Sciatic nerve (tissue), 2 donors: Measurements from ENCODE around the gene FAM124B. TPM values are rescaled to one million over a fixed set of nuclear protein-coding genes. Genes with fewer than 3 reads are reported as not detected.
"Not testable (repeated sequence)": the region's sequence is repeated elsewhere in the genome, so short reads cannot be mapped to it uniquely, and the experiment has no call there.

ENCODE experiments used
- ATAC-seq: fragments of 200-7000 bp; cut with Tn5 transposase; one replicate; pipeline ENCODE4 v1.9.1; 2020; ENCODE audit warnings: mild to moderate bottlenecking, moderate library complexity
- DNase-seq: peaks from one replicate; pipeline ENCODE4 v3.0.0-alpha.2; 2020; ENCODE audit warnings: low spot score
- intact Hi-C: fragments of 100-400 bp; cut with DNase I; formaldehyde crosslinking; loops from one replicate; pipeline ENCODE4 v1.14.2; 2022
- total RNA-seq: library from RNA; stranded (reverse); fragmentation: NEBNext Ultra II Directional; extraction: Animal tissue kit (Norgen Biotek cat#: 25700); gene quantifications from one replicate; pipeline ENCODE4 v1.2.1, GENCODE V29; 2021
- donor health status: DM: no; HTN: no; CAD: no.
- donor health status: DM: no; HTN: no; CAD: no.

The FAM124B gene
- total RNA-seq, 1 donor from 2014 or later: 6.3 TPM

DNA sequence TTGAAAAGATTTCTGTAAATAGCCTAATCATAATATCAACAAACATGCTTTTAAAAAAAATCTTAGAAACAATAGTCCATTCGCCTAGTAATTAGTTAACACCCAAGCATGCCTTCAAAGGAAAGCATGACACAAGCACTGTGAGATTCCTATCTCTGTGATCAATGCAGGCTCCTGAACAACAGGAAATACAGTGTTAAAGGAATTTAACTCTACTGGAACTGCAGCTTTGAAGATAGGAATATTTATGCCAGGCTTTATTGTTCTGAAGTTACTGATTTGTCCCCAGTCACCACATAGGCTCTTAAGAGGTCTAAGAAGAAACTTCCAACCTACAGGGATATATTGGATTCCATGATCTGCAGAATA is 15.4 kb upstream of the FAM124B start:
- intact Hi-C loops: no loop called here

DNA sequence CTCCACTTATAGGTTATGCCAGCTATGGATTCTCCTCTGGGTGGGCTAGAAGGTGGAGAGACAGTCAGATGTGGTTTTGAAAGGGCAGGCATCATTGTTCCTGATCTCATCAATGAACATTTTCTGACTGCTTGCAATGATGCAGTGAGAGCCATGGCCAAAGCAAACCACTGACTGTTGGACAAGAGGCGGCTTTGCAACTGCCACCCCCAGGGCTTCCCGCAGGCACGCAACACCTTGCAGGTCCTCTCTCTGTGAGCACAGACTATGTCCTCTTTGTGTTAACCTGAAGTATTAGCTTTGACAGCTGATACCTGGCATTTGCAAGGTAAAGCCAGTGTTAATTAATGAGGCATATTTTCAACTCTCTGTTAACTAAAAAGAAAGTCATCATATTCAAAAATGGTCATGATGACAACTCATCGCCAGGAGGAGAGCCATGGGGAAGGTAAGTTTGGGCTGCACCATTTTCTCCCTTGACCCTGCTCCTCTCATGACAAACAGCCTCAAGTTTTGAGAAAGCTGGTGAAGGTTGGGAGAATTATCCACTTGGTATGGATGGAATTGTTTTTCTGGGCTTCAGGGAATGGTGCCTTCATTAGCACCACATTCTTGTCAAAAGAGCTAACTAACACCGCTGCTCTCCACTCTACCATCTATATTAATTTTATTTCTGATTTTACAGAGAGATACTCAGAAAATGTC is 14.9 kb upstream of the FAM124B start:
- intact Hi-C loops: no loop called here
- ATAC-seq: no peak
- no peak for DNase-seq

More for the DNA sequence above, 15.4 kb upstream of the FAM124B start:
- no peak for ATAC-seq
- DNase-seq: no peak

DNA sequence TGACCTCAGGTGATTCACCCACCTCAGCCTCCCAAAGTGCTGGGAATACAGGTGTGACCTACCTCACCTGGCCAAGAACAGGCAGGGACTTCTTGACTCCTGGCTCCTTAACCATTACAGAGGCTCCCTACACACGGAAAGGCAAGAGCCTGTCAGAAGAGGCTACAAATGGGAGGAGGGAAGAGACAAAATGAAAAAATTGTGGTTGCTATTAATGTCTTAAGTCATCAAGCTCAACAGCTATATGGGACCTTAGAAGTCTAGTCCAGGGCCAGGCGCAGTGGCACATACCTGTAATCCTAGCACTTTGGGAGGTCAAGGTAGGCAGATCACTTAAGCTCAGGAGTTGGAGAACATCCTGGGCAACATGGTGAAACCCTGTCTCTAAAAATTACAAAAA is 11.5 kb upstream of the FAM124B start:
- intact Hi-C loops: no loop called here
- DNase-seq (no peak), ATAC-seq (no peak)

DNA sequence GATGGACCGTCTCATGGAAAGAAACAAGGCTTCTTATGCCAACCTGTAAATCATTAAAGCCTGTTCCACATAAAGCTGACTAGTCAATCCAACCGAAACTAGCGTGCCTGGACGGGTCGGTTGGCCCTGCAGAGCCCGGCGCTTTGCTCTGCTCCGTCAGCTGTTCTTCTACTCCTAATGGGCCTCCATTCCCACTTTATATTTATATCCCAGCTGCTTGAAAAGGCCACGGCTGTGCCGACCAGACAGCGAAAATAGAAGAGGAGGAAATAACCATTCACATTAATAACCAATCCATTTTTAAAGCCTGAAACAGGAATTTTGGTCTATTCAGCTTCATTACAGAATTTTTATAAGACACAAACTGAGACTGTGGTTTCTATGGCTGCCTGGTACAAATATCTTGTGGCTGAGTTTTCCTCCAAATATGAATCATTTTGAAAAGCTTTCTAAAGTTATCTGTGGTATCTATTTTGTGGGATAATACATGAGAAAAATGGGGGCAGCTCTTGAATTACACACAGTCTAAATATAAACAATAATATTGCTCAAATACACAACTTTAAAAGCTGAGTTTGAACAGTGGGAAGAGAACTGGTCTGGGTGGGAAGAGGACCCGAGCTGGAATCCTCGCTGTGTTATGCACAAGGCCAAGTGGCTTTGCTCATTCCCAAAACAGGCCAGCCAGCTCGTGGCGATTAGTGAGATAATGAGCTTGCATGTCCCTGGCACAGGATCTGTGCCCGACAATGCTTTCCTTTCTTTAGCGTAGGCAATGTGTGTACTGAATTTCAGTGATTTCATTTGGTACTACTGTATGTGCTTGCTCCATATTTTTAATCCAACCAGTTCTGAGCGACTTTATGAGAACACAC is 10.5 kb upstream of the FAM124B start:
- intact Hi-C loops: no loop called here
- peak; percentile 50 for ATAC-seq

DNA sequence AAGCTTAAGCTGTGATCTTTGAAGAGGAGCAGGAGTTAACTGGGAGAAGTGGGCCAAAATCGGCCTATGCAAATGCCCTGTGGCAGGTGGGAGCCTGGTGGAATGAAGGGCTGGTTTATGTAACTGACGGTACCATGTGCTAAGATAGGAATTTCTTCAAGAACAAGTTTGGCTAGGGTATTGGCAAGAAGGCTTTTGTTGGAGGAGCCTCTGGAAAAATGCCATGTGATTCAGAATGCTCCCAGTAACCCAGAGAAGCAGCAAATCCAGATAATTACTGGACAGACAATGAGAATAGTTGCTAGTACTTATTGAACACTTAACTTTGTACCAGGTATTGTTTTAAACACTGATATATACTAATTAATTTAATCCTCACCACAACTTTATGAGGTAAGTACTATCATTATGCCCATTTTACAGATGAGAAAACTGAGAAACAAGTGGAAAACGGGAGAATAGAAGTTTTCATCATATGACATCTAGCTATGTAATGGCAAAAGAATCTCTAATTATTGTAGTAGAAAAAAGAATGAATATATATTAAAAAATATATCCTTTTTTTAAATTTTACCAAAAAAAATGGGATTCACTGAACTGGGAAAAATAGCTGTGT is 9.1 kb upstream of the FAM124B start:
- intact Hi-C loops: no loop called here
- ATAC-seq: no peak

More for the DNA sequence above, 10.5 kb upstream of the FAM124B start:
- no peak for DNase-seq

DNA sequence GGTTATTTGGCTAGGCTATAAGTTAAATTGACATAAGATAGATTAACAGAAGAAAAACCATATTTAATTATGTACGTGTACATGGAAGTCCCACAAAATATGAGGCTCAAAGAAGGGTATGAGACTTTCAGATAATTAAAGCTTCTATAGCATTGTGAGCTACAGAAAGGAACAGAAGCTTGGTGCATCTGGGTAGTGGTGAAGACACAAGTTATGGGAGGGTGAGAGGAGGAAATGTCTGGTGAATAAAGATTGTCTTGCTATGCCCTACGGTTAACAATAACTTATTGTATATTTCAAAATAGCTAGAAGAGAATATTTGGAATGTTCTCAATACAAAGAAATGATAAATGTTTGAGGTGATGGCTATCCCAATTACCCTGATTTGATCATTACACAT is 6.8 kb upstream of the FAM124B start:
- DNase-seq (no peak), ATAC-seq (no peak)
- intact Hi-C loops: no loop called here

More for the DNA sequence above, 9.1 kb upstream of the FAM124B start:
- no peak for DNase-seq

DNA sequence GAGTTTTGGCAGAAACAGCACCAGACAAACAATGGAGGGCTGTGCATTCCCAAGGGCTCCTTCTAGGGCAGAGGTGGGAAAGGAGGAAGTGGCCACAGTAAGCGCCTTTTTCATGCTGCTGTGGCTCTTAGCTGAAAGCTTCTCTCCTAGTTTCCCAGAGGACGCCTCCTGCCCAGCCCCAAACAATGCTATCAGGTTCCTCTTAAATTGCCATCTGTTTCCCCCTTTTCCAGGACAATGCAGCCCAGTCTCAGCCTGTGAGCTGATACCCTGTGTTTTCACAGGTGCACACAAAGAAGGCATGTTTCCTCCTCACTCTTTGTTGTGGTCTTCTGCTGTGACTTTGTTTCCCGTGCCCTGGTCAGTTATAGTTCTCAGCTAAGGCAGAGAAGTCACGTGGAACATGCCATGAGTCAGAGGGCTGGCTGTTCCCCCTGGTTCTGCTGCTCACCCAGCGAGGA is 5.4 kb upstream of the FAM124B start:
- no peak for DNase-seq
- ATAC-seq: peak; percentile 32
- intact Hi-C loops: no loop called here

DNA sequence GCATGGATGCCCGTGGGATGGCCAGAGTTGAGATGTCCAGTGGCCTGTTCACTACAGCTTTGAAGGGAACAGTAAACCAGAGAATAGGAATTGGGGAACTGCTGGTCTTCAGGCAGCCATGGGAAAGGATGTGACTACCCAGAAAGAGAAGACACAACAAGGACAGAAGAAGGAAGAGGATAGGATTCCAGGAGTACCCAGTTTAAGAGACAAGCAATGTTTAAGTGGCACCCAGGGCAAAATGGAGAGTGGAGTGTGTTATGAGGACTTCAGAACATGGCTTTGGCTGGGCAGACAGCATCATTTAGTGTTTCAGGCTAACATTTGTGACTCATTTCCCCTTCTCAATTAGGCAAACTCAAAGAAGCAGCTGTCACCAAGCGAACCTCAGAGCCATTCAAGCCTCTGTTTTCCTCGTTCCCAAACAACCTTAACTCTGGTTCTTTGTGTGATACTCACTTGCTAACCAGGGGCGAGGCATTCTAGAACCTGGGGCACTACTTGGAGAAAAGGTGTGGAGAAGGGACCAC is 4.0 kb upstream of the FAM124B start:
- no peak for ATAC-seq
- intact Hi-C loops: no loop called here
- DNase-seq: no peak

DNA sequence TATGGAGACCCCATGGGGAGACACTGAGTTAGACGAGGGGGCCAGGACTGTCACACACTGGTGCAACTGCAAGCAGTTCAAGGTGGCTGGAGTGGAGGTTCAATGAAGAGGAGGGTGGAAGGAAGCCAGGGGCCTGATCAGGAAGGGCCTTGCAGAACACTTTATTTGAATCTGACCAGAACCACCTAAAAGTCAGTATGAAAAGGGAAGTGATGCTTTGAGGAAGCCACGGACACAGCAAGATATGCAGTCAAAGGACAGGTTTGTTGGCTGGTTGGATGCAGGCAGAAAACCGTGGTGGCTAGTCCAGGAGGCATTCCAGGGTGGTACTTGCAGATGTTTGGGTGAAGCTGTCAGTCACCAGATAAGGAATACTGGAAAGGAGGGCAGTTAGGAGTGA is 3.5 kb upstream of the FAM124B start:
- ATAC-seq (no peak), DNase-seq (no peak)
- intact Hi-C loops: no loop called here

DNA sequence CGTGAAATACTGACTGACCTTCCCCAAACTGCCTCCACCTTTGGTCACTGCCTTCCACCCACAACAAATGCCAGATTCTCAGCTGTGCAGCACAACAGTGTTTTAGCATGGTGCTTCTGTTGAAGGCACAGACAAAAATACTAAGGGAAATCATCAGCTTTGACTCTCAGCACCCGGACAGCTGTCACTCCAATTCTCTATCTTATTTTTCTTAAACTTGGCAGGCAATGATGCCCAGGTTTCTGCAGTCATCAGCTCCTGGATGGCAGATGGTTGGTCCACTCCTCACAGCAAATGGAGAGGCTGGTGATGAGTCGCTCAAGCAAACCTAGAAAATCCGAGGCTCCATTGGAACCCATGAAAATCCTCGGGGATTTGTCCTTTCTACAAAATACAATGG is 2.9 kb upstream of the FAM124B start:
- no peak for DNase-seq
- intact Hi-C loops: no loop called here
- ATAC-seq: no peak

DNA sequence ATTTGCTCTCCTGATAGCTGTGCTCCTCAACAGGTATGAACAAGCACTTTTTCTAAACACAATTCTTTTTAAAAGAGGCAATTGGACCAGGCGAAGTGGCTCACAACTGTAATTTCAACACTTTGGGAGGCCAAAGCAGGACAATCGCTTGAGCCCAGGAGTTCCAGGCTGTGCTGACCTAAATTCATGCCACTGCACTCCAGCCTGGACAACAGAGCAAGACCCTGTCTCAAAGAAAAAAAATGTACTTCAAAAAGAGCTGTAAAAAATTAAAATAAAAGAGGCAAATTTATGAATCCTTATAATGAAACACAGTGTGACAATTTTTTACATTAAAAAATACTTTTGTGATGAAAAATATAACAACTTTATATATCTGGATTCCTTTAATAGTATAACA is 1.8 kb upstream of the FAM124B start:
- intact Hi-C loops: no loop called here
- ATAC-seq: no peak
- no peak for DNase-seq

DNA sequence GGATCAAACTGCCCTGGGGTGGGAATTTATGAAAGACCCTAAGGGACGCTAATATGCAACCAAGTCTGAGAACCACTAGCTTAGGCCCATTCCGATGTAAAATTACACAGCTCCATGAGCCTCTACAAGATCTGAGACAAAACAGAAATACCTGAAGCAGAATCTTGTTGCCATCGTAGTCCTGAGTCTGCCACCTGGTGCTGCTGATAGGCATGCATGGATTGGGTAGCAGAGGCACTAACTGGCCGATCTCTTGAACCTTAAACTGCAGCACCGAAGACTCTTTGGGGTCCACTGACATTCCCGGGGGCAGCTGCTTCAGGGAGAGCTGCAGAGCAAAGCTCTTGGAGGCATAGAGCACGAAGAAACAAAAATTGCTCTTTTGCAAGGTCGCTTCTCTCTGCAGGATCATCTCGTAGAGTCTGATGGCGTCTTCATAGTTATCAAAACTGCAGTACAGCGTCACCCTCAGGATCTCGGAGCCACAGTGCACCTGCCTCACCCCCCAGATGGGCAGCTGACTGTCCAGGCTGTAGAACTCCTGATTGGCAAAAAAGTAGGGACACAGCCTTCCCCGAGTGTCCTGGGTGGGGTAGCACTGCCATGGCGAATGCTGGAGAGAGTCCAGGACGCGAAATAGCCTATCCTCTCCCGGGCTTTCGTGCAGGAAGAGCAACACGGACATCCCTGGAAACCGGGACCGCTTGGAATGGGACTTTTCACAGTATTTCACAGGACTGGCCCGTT is 848 bp downstream of the FAM124B start:
- ATAC-seq: peak; percentile 34
- DNase-seq: no peak
- intact Hi-C loops: no loop called here

DNA sequence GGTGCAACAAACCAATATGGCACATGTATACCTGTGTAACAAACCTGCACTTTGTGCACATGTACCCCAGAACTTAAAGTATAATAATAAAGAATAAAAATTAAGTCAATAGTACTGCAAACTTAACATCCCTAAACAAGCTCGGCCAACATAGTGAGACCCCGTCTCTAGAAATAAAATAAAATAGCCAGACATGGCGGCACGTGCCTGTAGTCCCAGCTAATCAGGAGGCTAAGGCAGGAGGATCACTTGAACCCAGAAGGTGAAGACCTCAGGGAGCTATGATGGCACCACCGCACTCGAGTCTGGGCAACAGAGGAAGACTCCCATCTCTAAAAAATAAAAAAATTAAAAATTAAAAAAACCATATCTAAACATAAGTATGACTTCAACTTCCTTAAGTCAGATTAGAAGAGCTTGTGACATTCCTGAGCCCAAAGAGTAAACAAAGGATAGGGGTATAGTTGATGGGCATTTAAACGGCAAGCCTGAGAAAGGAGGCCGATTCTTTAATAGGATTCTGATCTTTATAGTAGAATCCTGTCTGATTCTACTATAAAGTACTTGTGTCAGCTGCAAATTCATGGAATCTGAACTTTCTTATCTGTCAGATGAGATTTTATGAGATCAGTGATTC is 1.6 kb downstream of the FAM124B start:
- no peak for ATAC-seq
- no peak for DNase-seq
- intact Hi-C loops: no loop called here

DNA sequence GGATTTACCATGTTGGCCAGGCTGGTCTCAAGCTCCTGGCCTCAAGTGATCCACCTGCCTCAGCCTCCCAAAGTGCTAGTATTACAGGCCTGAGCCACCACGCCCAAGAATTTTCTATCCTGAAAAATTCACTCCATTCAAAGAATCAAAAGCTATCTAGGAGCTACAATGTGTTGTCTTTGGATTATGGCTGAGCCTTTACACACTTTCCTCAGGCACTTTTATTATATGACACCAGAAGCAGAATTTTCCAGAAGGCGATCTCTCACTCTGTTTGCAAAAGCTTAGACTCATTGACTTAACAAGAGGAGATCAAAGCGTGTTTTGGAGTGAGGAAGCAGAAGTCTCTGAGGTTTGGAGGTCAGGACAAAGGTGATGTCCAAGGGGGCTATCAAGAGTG is 3.6 kb downstream of the FAM124B start:
- intact Hi-C loops: no loop called here
- ATAC-seq: no peak
- DNase-seq: no peak

DNA sequence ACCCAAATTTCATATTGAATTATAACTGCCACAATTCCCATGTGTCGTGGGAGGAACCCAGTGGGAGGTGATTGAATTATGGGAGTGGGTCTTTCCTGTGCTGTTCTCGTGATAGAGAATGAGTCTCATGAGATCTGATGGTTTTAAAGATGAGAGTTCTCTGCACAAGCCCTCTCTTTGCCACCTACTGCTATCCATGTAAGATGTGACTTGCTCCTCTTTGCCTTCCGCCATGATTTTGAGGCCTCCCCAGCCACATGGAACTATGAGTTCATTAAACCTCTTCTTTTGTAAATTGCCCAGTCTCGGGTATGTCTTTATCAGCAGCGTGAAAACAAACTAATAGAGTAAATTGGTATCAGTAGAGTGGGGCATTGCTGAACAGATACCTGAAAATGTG is 4.8 kb downstream of the FAM124B start:
- intact Hi-C loops, DNase-seq, ATAC-seq: not testable (repeated sequence)

DNA sequence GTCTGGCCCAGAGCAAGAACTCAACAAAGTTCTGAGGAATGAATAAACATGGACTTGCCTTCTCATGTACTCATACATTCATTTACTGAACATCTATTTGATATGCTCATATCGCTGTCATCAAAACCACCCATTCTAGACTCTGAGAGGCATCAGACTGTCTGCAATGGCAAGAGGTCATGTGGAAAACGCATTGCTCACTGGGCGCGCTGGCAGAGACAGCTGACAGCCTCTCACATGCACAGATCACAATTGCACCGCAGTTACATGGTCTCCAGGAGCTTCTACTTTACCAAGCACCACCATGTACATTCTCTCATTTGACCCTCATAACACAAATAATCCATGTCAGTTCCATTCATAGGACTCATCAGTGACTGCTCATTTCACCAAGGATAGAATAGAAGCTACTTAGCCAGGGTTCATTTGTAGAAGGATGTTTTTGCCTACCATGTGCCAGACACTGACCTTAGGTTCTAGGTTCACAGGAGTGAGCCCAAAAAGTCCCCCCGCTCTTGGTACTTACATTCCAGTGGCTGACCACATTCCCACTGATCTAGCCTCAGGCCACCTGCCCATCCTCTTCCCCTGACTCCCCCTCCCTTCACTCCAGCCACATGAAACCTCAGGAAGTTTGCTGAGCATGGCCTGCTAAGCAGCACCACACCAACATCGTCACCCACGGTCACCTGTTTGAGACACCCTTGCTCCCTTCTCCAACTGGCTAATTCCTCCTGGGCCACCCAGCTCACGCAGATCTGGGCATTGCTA is 6.1 kb downstream of the FAM124B start:
- DNase-seq (no peak), ATAC-seq (peak; percentile 30)
- intact Hi-C loops: no loop called here

DNA sequence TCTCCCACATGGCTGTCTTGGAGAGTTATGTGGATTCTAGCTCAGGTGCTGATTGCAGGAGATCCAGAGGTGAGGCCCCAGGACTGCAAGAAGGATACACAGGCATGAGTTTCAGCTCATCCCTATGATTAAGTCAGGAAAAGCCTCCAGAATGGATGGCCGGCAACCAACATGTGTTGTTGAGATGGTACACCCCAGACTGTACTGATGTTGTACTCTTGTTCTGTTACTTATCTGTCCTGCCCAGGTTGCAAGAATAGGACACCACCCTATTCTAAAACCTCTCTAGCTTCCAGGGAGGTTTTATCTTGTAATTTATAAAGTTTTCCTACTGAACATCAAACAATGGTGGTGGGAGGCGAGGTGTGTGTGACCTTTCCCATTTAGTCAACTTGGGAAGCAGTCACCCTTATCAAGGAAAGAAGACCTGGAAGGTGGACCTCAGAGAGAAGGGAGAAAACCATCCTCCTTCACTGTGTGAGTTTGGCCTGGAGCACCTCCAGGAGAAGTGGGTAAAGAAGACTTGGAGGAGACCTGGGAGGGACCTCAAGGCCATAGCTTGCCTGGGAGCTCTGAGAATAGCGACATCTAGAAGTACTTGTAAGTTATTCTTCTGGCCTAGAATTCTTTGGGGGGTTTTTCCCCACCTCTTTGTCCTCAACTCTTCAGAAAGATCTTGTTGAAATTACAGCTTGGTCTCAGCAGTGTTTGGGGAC is 8.6 kb downstream of the FAM124B start:
- intact Hi-C loops: no loop called here
- ATAC-seq (no peak), DNase-seq (no peak)
